Measurements from ENCODE around the gene ACP4.
"Not testable (repeated sequence)": the region's sequence is repeated elsewhere in the genome, so short reads cannot be mapped to it uniquely, and the experiment has no call there.

The ACP4 gene

GRCh38 chr19:50797781-50798658, 7.8 kb downstream of the ACP4 start:
- DNase-seq, result no peak

GRCh38 chr19:50798659-50799546, 8.7 kb downstream of the ACP4 start:
- no peak for DNase-seq

GRCh38 chr19:50799547-50799851, 9.3 kb downstream of the ACP4 start:
- DNase-seq, result no peak

GRCh38 chr19:50801107-50801506, 10.9 kb downstream of the ACP4 start:
- DNase-seq, result no peak

GRCh38 chr19:50803633-50804419, 13.6 kb downstream of the ACP4 start:
- DNase-seq, result peak; percentile 62

GRCh38 chr19:50804420-50805272, 14.4 kb downstream of the ACP4 start:
- peak; percentile 99 for DNase-seq

- no peak for DNase-seq
Observed at GRCh38 chr19:50808856-50809255, 18.6 kb downstream of the ACP4 start.

- DNase-seq, result not testable (repeated sequence)
Observed at GRCh38 chr19:50811622-50812238, 21.5 kb downstream of the ACP4 start.

GRCh38 chr19:50812474-50812873, 22.3 kb downstream of the ACP4 start:
- DNase-seq, result no peak

- no peak for DNase-seq
Observed at GRCh38 chr19:50814883-50815282, 24.7 kb downstream of the ACP4 start.

- no peak for DNase-seq
Observed at GRCh38 chr19:50815439-50815838, 25.2 kb downstream of the ACP4 start.

GRCh38 chr19:50817941-50818858, 28.0 kb downstream of the ACP4 start:
- peak; percentile 35 for DNase-seq

- no peak for DNase-seq
Observed at GRCh38 chr19:50818859-50819472, 28.8 kb downstream of the ACP4 start.

GRCh38 chr19:50819636-50820035, 29.4 kb downstream of the ACP4 start:
- no peak for DNase-seq

GRCh38 chr19:50820086-50820485, 29.9 kb downstream of the ACP4 start:
- no peak for DNase-seq

- DNase-seq, result no peak
Observed at GRCh38 chr19:50820549-50821247, 30.5 kb downstream of the ACP4 start.

- no peak for DNase-seq
Observed at GRCh38 chr19:50821248-50821612, 31.0 kb downstream of the ACP4 start.

- no peak for DNase-seq
Observed at GRCh38 chr19:50821622-50822021, 31.4 kb downstream of the ACP4 start.

- DNase-seq, result no peak
Observed at GRCh38 chr19:50822661-50823208, 32.5 kb downstream of the ACP4 start.

Measured in NCI-H2171 treated with DMSO at 0.1 percent for 48 hours (cell line).